ENCODE results near the gene COMMD4. TPM values are rescaled to one million over a fixed set of nuclear protein-coding genes. Genes with fewer than 3 reads are reported as not detected.

Gene COMMD4
- total and polyA plus RNA-seq, 10 of the 15 experiments (the other 5 are each of a cell fraction or from before 2014, with no cell fraction given): 14.5 to 118 (median 75.3) TPM

GRCh38 chr15:75347222-75348033 is 11.6 kb downstream of the COMMD4 start (continued):
- TF ChIP-seq BCL3 (IDR thresholded peaks at IDR 0.05; ENCODE audit: borderline replicate concordance, insufficient read depth, low read depth, low read length, poor library complexity, severe bottlenecking) (no peak), MYB (IDR thresholded peaks at IDR 0.05; ENCODE audit: borderline replicate concordance, low read depth, low read length) (no peak), SREBF1 (IDR thresholded peaks at IDR 0.05; ENCODE audit: low read length) (no peak), ZNF687 (IDR thresholded peaks at IDR 0.05) (no peak), RB1 (IDR thresholded peaks at IDR 0.05; ENCODE audit: borderline replicate concordance) (no peak), NFIC (IDR thresholded peaks at IDR 0.05; ENCODE audit: low read depth, low read length) (no peak), RCOR1 (conservative IDR thresholded peaks at IDR 0.05; ENCODE audit: low read depth, low read length) (no peak), TCF7 (IDR thresholded peaks at IDR 0.05; ENCODE audit: borderline replicate concordance) (no peak), PAX8 (IDR thresholded peaks at IDR 0.05) (no peak), HSF1 (IDR thresholded peaks at IDR 0.05; ENCODE audit: low read depth, low read length) (no peak), EGR1 (IDR thresholded peaks at IDR 0.05; ENCODE audit: borderline replicate concordance in 1 of 2, low read depth in 2 of 2, low read length in 2 of 2) (peak in 1 of 2 experiments; percentile 50; a peak in 1 of 3 replicates), NFXL1 (IDR thresholded peaks at IDR 0.05; ENCODE audit: borderline replicate concordance) (no peak), IRF5 (IDR thresholded peaks at IDR 0.05; ENCODE audit: borderline replicate concordance) (no peak), NR2F1 (conservative IDR thresholded peaks at IDR 0.05) (no peak), MEF2A (IDR thresholded peaks at IDR 0.05; ENCODE audit: insufficient read depth, low read depth, low read length) (no peak), POU2F2 (IDR thresholded peaks at IDR 0.05; ENCODE audit: borderline replicate concordance, low read depth, low read length) (no peak), LARP7 (IDR thresholded peaks at IDR 0.05) (no peak; the same call in 1 of the 2 replicates), BHLHE40 (IDR thresholded peaks at IDR 0.05; ENCODE audit: borderline replicate concordance in 1 of 2, low read depth in 2 of 2, low read length in 1 of 2) (peak in 1 of 2 experiments; percentile 60; a peak in 1 of 4 replicates), ESRRA (IDR thresholded peaks at IDR 0.05; ENCODE audit: low read length) (no peak)

All from GM12878 (cell line).